HG03139 (cell line): Measurements from ENCODE around the gene SLC17A5.
"Not testable (repeated sequence)": the region's sequence is repeated elsewhere in the genome, so short reads cannot be mapped to it uniquely, and the experiment has no call there.

Source experiments
- ATAC-seq: cut with Tn5 transposase; IDR thresholded peaks from one replicate; pipeline ENCODE4 v1.9.1; 2021; ENCODE audit not compliant: unreplicated experiment

Gene SLC17A5

DNA sequence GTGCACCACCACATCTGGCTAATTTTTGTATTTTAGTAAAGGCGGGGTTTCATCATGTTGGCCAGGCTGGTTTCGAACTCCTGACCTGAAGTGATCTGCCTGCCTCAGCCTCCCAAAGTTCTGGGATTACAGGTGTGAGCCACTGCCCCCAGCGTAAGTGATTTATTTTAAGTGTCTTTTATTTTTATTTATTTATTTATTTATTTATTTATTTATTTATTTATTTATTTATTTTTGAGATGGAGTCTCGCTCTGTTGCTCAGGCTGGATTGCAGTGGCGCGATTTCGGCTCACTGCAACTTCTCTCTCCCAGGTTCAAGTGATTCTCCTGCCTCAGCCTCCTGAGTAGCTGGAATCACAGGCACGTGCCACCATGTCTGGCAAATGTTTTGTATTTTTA, 30.3 kb downstream of the SLC17A5 start:
- not testable (repeated sequence) for ATAC-seq

DNA sequence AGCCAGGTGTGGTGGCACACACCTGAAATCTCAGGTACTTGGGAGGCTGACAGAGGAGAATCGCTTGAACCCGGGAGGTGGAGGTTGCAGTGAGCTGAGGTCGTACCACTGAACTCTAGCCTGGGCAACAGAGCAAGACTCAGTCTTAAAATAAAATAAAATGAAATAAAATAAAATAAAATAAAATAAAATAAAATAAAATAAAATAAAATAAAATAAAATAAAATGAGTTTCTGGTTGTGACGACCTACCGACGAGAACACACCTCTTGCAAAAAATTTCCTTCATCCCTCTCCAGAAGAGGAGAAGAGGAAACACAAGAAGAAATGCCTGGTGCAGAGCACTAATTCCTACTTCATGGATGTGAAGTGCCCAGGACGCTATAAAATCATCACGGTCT, 35.7 kb downstream of the SLC17A5 start:
- ATAC-seq: not testable (repeated sequence)

DNA sequence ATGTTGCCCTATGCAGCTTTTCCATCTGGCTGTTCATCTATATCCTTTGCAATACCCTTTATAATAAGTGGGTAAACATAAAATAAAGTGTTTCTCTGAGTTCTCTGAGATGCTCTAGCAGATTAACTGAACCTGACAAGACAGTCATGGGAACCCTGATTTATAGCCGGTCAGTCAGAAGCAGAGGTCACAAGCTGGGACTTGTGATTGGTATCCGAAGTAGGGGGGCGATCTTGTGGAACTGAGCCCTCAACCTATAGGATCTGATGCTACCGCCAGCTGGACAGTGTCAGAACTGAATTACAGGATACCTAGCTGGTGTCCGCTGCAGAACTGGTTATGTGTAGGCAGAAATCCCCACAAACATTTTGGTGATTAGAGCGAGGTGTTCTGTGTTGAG, 39.0 kb downstream of the SLC17A5 start:
- ATAC-seq: no peak

DNA sequence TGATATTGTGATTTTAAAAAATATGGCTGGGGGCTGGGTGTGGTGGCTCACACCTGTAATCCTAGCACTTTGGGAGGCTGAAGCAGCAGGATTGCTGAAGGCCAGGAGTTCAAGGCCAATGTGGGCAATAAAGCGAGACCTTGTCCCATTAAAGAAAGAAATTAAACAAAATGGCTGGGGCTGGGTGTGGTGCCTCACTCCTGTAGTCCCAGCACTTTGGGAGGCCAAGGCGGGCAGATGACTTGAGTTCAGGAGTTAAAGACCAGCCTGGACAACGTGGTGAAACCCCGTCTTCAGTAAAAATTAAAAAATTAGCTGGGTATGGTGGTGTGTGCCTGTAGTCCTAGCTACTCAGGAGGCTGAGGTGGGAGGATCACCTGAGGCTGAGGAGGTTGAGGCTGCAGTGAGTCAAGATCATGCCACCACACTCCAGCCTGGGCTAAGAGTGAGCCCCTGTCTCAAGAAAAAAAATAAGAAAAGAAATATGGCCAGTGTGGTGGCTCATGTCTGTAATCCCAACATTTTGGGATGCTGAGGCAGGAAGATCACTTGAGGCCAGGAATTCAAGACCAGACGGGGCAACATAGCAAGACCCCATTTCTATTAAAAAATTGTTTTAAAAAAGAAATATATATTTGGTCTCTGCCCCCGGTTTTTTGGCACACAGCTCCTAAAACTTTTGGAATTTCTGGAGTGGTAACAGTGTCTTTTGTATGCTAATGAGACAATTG, 39.8 kb downstream of the SLC17A5 start:
- ATAC-seq: no peak

DNA sequence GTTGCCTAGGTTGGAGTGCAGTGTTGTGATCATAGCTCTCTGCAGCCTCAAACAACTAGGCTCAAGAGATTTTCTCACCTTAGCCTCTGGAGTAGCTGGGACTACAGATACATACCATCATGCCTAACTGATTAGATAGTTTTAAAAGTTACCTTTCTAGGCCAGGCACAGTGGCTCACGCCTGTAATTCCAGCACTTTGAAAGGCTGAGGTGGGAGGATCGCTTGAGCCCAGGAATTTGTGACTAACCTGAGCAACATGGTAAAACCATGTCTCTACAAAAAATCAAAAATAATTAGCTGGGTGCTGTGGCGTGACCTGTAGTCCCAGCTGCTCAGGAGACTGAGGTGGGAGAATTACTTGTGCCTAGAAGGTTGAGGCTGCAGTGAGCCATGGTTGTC, 41.2 kb downstream of the SLC17A5 start:
- no peak for ATAC-seq

DNA sequence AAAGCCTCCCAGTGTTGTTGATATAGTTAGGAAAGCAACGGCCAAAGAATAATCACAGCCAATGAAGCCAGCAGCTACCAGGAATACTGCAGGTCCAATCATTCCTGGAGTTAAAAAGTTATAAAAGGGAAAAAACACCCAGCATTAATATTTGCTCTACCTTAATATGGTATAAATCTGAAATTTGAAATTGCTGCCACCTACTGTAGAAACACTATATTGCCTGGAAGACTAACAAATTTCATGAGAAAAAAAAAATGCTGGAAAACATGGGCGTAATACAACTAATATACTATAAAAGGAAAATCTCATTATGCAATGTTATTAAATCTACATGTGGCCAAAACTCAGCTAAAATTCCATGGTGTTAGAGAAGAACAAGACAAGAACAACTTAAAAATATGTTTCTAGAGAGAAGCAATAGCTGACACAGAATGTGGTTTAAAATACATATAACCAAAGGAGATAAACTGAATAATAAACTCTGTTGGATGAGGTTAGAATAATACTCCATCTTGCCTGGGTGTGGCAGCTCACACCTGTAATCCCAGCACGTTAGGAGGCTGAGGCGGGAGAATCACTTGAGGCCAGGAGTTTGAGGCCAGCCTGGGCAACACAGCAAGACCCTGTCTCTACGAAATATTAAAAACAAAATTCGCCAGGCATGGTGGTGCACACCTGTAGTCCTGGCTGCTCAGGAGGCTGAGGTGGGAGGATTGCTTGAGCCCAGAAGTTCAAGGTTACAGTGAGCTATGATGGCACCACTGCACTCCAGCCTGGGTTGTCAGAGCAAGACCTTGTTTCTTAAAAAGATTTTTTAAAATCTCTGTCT, 43.1 kb downstream of the SLC17A5 start:
- no peak for ATAC-seq

DNA sequence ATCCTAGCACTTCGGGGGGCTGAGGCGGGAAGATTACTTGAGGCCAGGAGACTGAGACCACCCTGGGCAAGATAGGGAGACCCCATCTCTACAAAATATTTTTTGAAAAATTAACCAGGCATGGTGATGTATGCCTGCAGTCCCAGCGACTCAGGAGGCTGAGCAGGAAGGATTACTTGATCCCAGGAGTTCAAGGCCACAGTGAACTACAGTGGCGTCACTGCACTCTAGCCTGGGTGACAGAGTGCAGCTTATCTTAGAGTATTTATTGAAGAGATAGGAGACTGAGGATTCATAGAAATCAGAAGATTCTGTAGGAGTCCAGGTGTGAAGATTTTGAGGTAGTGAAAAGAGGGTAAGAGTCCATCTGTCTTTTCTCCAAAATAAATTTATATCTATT, 45.0 kb downstream of the SLC17A5 start:
- ATAC-seq: no peak

DNA sequence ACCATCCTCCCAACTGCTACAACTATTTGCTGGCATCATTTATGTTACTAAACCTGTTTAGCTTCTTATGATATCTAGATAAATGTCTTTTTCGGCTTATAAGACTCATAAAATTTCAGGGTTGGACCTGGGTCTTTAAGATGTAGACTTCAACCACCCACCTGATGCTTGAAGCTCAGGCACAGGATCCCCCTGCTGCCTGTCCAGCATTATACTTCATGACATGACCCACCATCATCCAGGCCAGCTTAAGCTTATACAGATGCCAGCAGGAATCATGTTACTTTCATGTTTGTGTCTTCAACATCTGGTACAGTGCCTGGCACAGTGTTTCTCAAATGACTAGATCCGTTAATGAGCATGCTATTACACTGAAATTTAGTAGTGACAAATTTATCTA, 47.4 kb downstream of the SLC17A5 start:
- ATAC-seq: no peak

DNA sequence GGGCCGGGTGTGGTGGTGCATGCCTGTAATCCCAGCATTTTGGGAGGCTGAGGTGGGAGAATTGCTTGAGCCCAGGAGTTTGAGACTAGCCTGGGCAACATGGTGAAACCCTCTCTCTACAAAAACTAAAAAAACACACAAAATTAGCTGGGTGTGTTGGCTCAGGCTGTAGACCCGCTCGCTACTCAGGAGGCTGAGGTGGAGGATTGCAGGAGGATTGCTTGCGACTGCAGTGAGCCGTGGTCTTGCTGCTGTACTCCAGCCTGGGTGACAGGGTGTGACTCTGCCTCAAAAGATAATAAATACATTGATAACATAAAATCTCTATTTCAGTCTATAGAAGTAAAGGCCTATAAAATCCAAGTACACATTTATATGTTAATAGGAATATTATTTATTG, 49.3 kb downstream of the SLC17A5 start:
- no peak for ATAC-seq

DNA sequence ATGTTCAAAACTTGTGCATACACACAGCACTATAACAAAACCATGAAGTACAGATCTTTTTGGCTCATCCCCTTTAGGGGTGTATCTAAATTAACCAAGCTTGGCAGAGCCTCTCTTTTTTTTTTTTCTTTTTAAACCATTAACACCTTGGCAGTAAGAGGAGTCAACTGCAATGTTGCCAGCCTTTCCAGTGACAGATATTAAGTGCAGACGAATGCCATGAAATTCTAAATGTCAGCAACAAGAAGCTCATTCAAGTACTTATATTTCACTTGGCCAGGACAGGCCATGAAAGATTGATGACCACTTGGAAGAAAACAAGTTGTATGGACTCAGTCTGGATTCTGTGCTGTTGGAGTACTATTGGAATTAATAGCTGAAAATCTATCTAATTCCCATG, 49.8 kb downstream of the SLC17A5 start:
- ATAC-seq: no peak

DNA sequence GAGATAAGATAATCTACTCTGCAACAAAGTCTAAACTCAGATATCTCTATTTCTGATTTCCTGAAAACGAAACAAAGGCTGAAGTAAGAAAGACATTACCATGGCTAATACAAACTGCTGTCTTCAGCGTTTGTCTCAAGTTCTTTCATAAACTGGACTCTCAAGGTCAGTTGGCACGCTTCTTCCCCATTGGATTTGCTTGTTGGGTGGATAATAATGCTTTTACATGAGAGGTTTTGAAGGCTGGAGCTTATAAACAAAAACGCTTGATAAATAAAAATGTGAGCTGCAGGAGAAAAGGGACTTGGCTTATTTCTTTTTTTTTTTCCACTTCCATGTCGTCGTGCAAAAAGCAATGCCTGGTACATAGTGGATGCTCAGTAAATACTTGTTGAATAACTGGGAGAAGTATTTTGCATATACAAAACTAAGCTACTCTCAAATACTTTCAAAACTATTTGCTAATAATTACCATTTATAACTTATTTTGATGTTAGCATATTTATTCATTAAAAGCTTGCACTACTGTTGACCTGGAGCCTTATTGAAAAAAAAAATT, 67.3 kb downstream of the SLC17A5 start:
- ATAC-seq: peak; percentile 11

DNA sequence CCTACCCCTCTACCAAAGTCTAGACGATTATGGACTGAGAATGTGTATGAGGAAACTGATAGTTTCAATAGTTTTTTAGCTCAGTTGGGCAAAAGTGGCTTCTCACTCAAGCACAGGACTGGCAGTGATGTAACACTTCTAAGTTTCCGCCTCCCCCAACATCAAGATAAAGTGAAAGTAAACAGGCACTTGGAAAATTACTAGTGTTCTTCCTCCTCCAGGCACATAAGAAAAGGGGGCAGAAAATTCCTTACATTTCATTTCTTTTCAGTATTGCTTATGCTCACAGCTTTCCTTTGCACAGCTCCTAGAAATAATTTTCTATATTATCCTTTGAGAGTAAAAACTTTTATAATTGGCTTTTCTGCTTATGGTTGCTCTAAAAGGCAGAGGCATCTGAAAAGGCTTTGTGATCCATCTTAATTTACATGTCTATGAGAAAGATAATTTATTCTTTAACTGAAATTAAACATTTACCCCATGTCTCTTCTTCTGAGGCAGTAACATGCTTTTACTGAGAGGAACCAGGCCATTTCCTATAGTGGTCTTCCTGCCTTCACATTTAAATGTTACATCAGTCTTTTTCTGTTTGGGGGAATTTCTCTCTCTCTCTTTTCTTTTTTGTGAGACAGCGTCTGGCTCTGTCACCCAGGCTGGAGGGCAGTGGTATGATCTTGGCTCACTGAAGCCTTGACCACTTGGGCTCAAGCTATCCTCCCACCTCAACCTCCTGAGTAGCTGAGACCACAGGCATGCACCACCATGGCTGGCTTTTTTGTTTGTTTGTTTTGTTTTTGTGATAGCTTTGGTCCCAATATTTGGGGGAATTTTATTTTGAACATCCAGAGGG, 68.0 kb downstream of the SLC17A5 start:
- ATAC-seq: peak; percentile 69

DNA sequence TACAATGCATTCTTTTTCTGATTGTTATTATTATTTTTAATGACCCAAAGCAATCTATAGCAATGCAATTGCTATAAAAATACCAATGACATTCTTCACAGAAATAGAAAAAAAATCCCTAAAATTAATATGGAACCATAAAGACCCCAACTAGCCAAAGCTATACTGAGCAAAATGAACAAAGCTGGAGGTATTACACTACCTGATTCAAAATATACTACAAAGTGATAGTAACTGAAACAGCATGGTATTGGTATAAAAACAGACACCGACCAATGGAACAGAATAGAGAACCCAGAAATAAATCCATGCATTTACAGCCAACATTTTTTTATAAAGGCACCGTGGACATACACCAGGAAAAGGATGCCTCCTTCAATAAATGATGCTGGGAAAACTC, 72.5 kb downstream of the SLC17A5 start:
- ATAC-seq: no peak

DNA sequence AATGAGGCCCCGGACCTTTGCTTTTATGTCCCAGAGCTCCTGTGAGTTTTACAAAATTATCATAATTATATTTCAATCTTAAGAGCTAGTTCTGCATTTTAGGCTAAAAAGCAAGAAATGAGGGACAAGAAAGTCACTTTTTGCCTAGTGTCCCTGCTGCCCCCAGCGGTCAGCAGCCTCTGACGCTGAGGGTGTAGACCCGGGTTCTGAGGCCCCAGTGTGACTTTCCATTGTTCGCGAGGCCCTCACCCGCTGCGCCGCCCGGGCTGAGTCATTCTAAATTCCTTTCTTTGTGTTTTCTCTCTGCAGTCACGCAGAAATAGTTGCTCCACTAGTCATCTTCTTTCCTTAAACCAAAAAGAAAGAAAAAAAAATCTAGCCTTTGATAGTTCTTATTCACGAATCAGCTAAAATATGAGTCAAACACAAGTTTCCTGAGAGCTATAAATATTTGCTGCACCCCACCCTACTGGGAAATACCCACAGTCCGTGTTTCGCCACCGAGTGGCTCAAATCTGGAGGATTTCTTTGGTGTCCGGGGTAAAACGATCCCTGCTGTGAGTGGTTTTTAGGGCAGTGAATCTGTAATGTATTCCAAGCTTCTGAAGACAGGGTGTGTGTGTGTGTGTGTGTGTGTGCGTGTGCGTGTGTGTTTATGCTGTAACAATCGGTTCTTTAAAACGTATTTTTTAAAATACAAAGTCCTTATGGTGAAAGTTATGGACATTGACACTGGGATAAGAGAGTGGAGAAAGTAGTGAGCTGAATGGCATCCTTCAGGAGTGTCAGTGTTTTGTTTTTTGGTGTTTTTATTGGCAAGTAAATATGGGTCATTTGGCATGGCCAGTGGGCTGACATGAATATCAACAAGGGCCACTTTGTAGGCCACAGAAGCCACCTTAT, 73.3 kb downstream of the SLC17A5 start:
- peak; percentile 78 for ATAC-seq

DNA sequence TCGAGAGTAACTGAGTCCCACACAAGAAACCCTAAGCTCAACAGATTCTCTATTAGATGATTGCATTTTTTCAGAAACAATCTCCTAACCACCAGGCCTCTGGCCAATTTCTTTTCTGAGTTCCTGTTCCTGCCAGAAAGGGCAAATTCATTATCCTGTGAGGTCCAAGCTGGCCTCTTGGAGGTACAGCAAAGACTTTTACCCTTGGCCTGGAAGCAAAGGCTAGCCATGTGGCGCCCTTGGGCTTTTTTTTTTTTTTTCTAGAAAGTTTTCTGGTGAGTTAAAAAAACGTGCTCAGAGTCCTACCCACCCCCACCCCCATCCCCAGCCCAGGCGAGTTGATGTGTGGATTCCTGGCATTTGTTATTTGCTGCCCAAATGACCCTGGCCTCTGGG, 73.9 kb downstream of the SLC17A5 start:
- ATAC-seq: no peak

DNA sequence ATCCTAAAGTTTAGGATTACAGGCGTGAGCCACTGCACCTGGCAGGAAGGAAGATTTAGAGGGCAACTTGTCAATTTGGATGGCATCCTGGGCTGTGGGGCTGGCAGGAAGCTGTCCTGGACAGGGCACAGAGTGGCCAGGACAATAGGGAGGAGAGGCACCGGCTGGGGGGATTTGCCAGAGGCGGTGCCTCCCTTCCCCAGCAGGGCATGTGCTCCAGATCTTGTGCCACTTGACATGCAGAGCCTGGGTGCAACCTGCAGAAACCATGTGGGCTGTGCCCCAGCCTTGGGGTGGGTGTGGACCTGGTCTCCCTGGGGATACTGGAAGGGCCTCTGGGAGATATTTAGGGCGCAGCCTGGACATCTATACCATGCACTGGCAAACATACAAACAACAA, 74.4 kb downstream of the SLC17A5 start:
- no peak for ATAC-seq

DNA sequence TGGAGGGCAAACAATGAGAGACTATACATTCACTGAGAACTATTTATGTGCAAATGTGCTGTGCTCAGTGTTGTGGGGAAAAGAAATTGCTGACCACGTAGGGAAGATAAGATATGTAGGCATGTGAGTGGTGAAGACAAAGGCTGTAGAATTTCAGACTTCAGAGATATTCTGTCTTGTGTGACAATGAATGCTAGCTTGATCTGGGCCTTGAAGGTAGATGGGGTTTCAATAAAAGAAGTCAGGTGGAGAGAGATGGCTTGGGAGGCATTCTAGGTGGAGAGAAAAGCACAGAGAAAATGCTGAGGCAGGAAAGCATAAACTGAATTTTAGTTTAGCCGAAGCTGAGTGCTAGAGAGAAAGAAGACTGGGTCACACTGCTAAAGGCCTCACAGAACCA, 76.1 kb downstream of the SLC17A5 start:
- no peak for ATAC-seq

DNA sequence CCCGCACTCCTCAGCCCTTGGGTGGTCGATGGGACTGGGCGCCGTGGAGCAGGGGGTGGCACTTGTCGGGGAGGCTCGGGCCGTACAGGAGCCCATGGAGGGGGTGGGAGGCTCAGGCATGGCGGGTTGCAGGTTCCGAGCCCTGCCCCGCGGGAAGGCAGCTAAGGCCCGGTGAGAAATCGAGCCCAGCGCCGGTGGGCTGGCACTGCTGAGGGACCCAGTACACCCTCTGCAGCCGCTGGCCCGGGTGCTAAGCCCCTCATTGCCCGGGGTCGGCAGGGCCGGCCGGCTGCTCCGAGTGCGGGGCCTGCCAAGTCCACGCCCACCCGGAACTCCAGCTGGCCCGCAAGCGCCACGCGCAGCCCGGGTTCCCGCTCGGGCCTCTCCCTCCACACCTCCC, 81.3 kb downstream of the SLC17A5 start:
- not testable (repeated sequence) for ATAC-seq

DNA sequence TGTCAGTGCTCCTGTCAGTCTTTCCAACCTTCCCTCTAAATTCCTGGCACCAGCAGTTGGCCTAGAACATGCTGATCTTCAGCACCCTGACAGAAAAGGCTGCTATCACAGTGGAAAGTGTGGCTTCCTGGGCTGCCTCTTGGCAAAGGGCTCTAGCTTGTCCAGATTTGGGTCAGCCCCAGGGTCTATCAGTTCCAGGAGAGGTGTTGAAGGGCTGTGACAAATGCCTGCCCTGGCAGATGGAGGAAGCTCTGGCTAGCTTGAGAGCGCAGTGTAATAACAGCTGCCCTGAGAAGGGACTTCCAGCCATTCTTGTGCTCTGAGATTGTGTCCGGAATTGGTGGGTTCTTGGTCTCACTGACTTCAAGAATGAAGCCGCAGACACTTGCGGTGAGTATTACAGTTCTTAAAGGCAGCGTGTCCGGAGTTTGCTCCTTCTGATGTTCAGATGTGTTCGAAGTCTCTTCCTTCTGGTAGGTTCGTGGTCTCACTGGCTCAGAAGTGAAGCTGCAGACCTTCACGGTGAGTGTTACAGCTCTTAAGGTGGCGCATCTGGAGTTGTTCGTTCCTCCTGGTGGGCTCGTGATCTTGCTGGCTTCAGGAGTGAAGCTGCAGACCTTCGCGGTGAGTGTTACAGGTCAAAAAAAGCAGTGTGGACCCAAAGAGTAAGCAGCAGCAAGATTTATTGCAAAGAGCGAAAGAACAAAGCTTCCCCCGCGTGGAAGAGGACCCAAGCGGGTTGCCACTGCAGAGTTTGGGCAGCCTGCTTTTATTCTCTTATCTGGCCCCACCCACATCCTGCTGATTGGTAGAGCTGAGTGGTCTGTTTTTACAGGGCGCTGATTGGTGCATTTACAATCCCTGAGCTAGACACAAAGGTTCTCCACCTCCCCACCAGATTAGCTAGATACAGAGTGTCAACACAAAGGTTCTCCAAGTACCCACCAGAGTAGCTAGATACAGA, 82.3 kb downstream of the SLC17A5 start:
- ATAC-seq: not testable (repeated sequence)
